ENCODE measurements around the gene BNC2.

Gene BNC2

DNA sequence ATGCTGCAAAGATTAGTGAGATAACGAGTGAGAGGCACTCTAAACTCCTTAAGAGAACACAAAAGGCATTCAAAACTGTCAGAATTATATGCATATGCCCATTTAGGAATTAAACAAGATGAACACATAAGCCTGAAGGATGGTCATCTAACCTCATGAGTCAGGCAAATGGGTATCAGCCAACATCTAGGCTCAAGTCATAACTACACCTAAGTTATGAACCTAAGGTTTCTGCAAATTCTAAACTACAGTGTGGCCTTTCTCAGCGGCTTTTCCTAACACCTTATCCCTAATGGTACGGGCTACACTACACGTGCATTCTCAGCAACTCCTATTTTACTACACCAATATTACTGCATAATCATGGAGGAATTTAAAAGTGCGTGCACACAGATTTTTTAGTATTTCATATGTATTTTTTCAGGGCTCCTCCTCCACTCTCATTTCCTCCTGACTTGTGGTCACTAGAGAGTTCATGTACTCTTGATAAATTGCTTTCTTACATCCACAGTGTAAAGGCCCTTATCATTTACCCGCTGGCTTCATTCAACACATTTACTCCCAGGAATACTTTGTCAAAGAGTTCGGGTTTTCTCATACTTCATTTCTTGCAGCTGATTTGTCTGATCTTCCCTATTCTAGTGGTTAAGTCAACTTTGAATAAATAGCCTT is 316.5 kb downstream of the BNC2 start:
- no peak overlapping the region for H3K4me3 ChIP-seq (replicated peaks in 1 of 2; ENCODE audit: low read depth in 2 of 2, low read length in 2 of 2)
- peak; percentile 56 to 87 for DNase-seq (ENCODE audit: low read depth in 2 of 2)
- TF ChIP-seq, protein P1, sequence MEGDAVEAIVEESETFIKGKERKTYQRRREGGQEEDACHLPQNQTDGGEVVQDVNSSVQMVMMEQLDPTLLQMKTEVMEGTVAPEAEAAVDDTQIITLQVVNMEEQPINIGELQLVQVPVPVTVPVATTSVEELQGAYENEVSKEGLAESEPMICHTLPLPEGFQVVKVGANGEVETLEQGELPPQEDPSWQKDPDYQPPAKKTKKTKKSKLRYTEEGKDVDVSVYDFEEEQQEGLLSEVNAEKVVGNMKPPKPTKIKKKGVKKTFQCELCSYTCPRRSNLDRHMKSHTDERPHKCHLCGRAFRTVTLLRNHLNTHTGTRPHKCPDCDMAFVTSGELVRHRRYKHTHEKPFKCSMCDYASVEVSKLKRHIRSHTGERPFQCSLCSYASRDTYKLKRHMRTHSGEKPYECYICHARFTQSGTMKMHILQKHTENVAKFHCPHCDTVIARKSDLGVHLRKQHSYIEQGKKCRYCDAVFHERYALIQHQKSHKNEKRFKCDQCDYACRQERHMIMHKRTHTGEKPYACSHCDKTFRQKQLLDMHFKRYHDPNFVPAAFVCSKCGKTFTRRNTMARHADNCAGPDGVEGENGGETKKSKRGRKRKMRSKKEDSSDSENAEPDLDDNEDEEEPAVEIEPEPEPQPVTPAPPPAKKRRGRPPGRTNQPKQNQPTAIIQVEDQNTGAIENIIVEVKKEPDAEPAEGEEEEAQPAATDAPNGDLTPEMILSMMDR (IDR thresholded peaks at IDR 0.05; ENCODE audit: low read depth, low read length) = no peak

DNA sequence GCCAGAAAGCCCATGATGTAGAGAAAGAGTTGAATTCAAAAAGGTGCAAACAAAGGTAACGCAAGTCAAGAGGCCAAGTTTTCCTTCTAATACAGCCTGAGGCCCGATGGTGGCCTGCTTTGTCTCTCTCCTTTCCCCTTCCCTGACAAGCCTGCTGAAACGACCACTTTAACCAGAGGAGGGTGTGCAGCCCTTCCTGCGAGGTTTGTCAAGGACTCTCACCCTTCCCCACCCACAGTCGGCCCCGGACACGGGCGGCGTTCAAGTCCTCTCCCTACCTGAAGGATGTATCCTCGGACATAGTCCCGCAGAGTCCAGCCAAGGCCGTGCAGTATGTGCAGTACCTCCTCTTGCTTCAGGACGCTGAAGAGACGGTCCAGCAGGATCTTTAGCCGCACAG is 318.2 kb downstream of the BNC2 start:
- DNase-seq (ENCODE audit: low read depth in 2 of 2) = no peak
- TF ChIP-seq, protein P1 (IDR thresholded peaks at IDR 0.05; ENCODE audit: low read depth, low read length) = no peak
- no peak overlapping the region for H3K4me3 ChIP-seq (replicated peaks in 1 of 2; ENCODE audit: low read depth in 2 of 2, low read length in 2 of 2)

DNA sequence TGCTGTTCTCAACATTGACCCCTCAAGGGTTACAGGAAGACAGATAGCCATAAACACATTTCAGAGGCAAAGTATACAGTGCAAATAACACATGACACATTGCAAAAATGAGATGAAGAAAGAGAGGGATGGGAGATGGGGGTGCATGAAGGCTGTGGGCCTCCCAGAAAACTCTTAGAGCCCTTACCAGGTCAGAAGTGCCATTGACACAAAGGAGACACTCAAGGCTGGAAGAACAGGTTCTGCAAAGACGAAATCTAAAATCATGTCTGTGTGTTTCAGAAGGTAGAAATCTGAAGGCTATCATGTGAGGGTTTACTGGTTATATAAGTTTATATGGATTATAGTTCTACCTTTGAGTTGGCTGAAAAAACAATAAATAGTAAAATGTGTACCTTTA is 318.8 kb downstream of the BNC2 start:
- TF ChIP-seq, protein P1 (IDR thresholded peaks at IDR 0.05; ENCODE audit: low read depth, low read length) = no peak
- no peak overlapping the region for H3K4me3 ChIP-seq (replicated peaks in 1 of 2; ENCODE audit: low read depth in 2 of 2, low read length in 2 of 2)
- no peak for DNase-seq (ENCODE audit: low read depth in 2 of 2)

DNA sequence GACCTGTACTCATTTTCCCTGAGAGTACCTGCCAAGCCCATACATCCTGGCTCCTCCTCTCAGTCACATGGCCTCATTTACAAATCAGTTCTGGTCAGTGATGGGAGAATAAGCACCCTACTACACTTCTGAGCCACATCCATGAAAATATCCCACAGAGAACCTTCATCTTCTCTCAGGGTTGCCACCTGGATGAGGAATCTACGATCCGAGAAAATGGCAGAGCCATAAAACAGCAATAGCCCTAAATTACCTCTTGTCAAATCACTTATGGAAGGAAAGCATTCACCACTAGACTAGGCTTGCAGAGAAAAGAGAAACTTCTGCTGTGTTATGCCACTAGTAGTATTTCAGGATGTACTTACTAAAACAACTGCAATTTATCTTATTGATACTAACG is 324.8 kb downstream of the BNC2 start:
- no peak for DNase-seq (ENCODE audit: low read depth in 2 of 2)
- TF ChIP-seq, protein P1 (IDR thresholded peaks at IDR 0.05; ENCODE audit: low read depth, low read length) = no peak
- no peak overlapping the region for H3K4me3 ChIP-seq (replicated peaks in 1 of 2; ENCODE audit: low read depth in 2 of 2, low read length in 2 of 2)

DNA sequence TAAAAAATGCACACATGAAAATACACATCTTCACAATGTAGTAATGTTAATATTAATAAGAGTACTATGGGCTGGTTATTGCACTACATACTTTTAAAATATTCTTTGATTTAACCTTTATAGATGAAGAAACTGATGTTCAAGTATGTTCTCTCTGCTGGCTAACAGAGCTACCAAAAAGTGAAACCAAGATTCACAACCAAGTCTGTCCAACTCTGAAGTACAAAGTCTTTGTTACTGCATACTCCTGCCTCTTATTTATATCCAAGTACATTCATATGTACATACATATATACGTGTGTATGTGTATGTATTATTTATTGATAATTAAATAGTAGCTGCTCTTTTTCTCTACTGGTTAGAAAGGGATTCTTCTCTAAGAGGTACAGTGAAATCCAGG is 325.6 kb downstream of the BNC2 start:
- DNase-seq (ENCODE audit: low read depth in 2 of 2) = no peak
- H3K4me3 ChIP-seq (replicated peaks in 1 of 2; ENCODE audit: low read depth in 2 of 2, low read length in 2 of 2) = no peak overlapping the region
- TF ChIP-seq, protein P1 (IDR thresholded peaks at IDR 0.05; ENCODE audit: low read depth, low read length) = no peak

DNA sequence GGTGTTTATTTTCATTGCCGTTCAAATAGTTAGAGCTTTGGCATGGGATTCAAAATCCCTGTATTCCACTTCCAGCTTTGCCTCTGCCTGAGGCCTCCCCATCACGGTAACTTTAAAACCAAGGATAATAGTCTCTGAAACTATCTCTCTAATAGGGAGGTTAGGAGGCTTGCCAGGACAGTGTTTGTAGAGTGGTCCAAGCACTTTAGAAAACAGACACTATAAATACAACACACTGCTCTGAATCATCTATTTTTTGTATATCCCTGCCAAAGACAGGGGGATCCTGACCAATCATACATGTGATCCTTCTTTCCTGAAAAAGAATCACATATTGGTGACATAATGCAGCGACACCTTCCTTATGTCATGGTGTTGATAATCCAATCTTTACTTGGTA is 326.8 kb downstream of the BNC2 start:
- peak in 1 of 2 donors; percentile 21 for DNase-seq (ENCODE audit: low read depth in 2 of 2)
- TF ChIP-seq, protein P1 (IDR thresholded peaks at IDR 0.05; ENCODE audit: low read depth, low read length) = no peak
- no peak overlapping the region for H3K4me3 ChIP-seq (replicated peaks in 1 of 2; ENCODE audit: low read depth in 2 of 2, low read length in 2 of 2)

DNA sequence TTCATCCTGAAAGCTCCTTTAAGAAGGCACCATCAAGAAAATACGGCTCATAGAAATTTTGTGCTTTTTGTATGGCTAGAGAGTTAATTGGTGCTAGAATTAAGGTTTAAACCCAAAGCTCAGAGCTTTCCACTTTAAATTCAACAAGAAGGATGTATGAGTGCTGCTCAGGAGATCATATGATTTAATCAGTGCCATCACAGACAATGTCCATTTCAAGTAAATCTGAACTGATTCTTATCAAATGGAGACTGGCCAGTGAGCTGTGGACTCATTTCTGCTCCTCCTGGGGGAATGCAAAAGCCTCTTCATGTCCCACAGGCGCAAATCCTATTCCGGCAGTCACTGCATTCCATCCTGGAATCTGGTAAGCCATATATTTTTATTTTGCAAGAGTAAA is 327.2 kb downstream of the BNC2 start:
- H3K4me3 ChIP-seq (replicated peaks in 1 of 2; ENCODE audit: low read depth in 2 of 2, low read length in 2 of 2) = no peak overlapping the region
- DNase-seq (ENCODE audit: low read depth in 2 of 2) = no peak
- TF ChIP-seq, protein P1 (IDR thresholded peaks at IDR 0.05; ENCODE audit: low read depth, low read length) = no peak
